Cardiac fibroblast (primary cell): Measurements from ENCODE around the gene MAN1C1.

Experiments used
- DNase-seq, 2 donors: peaks; one replicate each; pipeline versions ENCODE4 v3.0.0 to v3.0.0-alpha.2; 2010; ENCODE audit warnings: low read depth in 2 of 2
- H3K4me3 ChIP-seq, 2 donors: replicated peaks in 1 of 2; 1 replicate in 1 of 2; 2 replicates in 1 of 2; pipeline ENCODE4 v1.5.1; 2011; ENCODE audit warnings: low read depth in 2 of 2, low read length in 2 of 2, mild to moderate bottlenecking in 2 of 2, moderate library complexity in 1 of 2
- TF ChIP-seq, protein P1 (sequence below): IDR thresholded peaks from one replicate; pipeline ENCODE4 v1.5.1; 2011; ENCODE audit warnings: low read depth, mild to moderate bottlenecking, low read length, inconsistent platforms

Gene MAN1C1

DNA sequence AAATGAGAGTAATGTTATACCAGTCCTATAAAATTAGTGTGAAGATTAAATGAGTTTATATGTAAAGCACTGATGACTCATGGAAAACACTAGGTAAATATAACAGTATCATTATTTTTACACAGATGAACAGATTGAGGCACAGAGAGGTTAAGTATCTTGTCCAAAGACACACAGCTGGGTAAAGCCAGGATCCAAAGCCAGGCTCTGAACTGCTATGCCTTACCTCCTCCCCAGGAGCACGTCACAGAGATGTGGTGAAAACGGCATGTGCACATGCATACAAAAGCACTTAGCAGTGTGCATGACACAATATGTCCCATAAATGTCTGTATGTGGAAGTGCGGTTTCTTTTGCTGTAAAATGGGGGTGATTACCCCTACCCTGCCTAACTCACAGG lies 56.9 kb downstream of the MAN1C1 start:
- TF ChIP-seq, protein P1, sequence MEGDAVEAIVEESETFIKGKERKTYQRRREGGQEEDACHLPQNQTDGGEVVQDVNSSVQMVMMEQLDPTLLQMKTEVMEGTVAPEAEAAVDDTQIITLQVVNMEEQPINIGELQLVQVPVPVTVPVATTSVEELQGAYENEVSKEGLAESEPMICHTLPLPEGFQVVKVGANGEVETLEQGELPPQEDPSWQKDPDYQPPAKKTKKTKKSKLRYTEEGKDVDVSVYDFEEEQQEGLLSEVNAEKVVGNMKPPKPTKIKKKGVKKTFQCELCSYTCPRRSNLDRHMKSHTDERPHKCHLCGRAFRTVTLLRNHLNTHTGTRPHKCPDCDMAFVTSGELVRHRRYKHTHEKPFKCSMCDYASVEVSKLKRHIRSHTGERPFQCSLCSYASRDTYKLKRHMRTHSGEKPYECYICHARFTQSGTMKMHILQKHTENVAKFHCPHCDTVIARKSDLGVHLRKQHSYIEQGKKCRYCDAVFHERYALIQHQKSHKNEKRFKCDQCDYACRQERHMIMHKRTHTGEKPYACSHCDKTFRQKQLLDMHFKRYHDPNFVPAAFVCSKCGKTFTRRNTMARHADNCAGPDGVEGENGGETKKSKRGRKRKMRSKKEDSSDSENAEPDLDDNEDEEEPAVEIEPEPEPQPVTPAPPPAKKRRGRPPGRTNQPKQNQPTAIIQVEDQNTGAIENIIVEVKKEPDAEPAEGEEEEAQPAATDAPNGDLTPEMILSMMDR, result no peak
- H3K4me3 ChIP-seq, result no peak overlapping the region
- DNase-seq, result no peak

DNA sequence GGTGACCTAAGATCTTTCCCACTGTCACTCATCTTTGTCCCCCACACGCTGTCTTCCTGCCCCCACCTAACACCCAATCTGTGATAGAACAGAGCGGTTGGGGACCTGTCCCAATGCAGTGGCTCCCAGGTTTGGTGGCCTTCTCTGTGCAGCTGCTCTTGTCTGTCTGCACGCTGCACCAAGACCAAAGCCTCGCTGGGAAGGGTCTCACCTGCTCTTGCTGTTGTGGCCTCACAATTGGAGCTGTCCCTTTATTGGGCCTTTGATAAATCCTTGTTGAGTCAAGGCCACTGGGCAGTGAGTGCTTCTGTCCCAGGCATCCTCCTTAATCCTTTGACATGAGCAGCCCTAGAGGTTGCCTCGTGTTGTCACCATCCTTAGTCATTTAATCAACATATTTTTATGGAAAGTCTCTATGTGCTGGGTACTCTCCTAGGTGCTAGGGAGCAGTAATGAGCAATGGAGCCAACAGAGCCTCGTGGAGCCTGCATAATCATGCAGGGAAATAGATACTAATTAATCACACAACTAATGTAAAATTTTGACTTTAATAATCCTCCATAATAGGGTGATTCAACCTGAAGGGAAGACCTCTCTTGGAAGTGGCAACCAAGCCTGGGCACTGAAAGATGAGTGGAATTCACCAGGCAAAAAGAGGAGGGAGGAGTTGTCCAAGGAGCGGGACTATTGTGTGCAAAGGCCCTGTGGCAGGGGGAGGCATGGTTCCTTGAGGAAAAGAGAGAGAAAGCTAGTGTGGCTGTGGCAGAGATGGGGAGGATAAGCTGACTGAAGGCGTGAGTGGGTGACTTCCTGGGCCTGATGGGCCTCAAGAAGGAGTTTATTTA lies 57.6 kb downstream of the MAN1C1 start:
- TF ChIP-seq, protein P1, result no peak
- no peak for DNase-seq

DNA sequence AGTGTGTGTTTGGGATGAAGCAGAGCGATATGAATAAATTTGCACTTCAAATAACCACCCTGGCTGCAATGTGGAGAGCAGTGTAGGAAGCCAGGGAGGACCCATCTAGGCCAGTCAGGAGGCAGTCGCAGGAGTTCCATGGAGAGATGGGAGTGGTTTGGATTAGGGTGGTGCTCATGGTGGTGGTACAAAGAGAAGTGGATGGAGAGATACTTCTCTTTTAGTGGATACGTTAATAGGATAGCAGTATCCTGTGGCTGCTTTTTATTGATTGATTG lies 58.2 kb downstream of the MAN1C1 start:
- no peak for DNase-seq
- TF ChIP-seq, protein P1, result no peak
- H3K4me3 ChIP-seq, result no peak overlapping the region

More for the DNA sequence above, 57.6 kb downstream of the MAN1C1 start:
- H3K4me3 ChIP-seq, result no peak overlapping the region

DNA sequence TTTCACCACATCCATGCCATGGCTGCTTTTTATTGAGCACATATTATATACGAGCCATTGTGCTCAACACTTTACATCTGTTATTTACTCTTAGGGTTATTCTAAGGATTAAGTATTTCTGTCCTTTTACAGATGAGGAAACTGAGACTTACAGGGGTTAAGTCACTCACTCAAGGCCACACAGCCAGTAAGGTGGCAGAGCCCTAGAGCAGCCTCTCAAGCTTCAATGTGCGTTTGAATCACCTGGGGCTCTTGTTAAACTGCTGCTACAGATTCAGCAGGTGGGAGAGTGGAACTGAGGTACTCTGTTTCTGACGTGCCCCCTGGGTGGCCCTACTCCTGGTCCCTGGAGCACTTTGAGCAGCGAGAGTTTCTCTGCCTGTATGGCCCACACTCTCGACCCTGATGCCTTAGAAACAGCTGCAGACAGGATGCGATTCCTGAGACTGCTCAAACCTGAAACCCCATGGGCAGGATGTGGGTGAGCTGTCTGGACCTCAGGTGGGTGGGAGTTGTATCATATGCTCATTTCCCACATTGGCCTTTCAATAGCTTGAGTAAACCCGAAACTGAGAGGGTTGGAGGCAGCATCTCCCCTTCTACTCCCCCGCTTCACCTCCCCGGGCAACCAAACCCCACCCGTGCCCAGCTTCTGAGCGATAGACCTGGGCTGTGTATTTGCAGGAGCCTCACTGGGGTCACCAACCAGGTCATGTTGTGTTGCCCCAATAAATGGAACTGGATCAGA lies 59.3 kb downstream of the MAN1C1 start:
- TF ChIP-seq, protein P1, result no peak
- no peak for DNase-seq
- no peak overlapping the region for H3K4me3 ChIP-seq

DNA sequence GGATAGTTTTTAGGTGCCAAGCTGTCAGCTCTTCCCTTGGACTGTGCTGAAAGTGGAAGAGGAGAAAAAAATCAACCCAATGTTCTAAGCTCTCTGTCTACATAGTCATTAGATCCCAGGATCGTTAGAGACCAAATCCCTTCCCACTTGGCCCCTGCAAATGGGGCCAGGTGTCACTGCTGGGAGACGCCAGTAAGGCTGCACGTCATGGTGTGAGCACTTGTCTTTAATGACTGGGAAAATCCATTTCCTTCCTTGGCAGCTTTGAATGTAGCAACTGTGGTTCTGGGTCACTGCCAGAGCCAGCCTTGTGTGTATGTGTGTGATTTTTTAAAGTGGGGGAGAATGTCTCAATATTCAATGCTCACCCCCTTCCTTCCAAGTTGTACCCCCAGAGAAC lies 59.9 kb downstream of the MAN1C1 start:
- TF ChIP-seq, protein P1, result no peak
- no peak overlapping the region for H3K4me3 ChIP-seq
- peak in 1 of 2 donors; percentile 56 for DNase-seq

DNA sequence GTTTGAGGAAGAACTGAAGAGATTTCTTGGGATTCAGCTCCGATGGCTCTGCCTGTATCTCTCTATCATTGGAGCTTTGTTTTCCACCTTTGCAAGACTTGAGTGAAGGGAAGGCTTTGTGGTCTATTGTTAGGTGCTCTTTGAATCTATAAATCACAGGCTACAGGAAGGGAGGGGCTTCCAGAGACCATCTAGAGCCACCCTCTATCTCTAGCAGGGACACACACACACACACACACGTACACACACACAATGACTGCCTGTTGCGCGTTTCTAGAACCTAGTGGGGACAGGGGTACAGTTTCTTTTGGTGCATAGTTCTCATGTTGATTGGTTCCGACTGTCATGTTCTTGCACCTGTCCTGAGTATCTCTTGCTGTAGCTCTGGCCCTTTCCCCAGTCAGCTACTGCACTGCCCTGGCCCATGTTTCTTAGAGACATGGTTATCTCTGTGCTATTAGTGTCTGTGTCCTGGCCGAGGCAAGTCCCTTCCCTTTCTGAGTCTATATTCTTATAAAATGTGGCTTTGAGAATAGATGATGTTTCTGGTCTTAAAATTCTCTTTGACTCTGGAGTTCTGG lies 60.7 kb downstream of the MAN1C1 start:
- TF ChIP-seq, protein P1, result no peak
- no peak overlapping the region for H3K4me3 ChIP-seq
- DNase-seq, result no peak
